Measurements from ENCODE around the gene GCH1. TPM values are rescaled to one million over a fixed set of nuclear protein-coding genes. Genes with fewer than 3 reads are reported as not detected.

GCH1 gene
- total RNA-seq, 1 donor from 2014 or later = 3.6 TPM

DNA sequence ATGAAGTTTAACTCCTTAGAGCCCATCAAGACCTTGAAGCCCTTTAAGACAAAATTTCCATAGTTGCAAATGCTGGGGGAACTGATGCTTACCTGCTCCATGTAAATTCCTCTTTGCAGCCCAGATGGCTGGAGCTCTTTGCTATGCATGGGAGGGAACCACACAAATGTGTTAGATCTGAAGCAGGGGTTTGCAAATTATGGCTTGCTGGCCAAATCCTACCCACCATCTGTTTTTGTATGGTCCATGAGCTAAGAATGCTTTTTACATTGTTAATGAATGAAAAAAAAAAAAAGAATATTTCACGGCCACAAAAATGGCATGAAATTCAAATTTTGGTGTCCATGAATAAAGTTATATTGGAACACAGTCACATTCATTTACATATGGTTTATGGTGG lies 74.6 kb downstream of the GCH1 start:
- Histone ChIP-seq H3K4me1 (ENCODE audit: insufficient read depth, low read length) (no peaks in the 10 kb centered on the region), H3K27me3 (ENCODE audit: insufficient read depth, low read length) (peaks cover 3% of the 10 kb centered on the region), H3K27ac (ENCODE audit: low read depth, low read length) (no peak overlapping the region), H3K9ac (ENCODE audit: low read length) (no peak overlapping the region), H2AFZ (ENCODE audit: low read depth, low read length) (no peak overlapping the region), H3K79me2 (ENCODE audit: insufficient read depth, low read length) (no peaks in the 10 kb centered on the region), H3K4me3 (ENCODE audit: insufficient read depth, low read depth, low read length) (no peak overlapping the region), H3K4me2 (ENCODE audit: low read length) (no peak overlapping the region), H4K20me1 (ENCODE audit: insufficient read depth, low read length) (no peaks in the 10 kb centered on the region), H3K36me3 (ENCODE audit: insufficient read depth, low read length) (no peaks in the 10 kb centered on the region), H3K9me3 (ENCODE audit: insufficient read depth, low read depth, low read length) (peaks cover 5% of the 10 kb centered on the region)
- Mint-ChIP-seq H3K36me3 (ENCODE audit: low read depth, unreplicated experiment) (no peaks in the 10 kb centered on the region), H3K9me3 (ENCODE audit: unreplicated experiment) (peaks cover 15% of the 10 kb centered on the region), H3K4me3 (ENCODE audit: unreplicated experiment) (no peak overlapping the region), H3K27me3 (ENCODE audit: low read depth, unreplicated experiment) (peaks cover 5% of the 10 kb centered on the region), H3K4me1 (ENCODE audit: low read depth, unreplicated experiment) (no peaks in the 10 kb centered on the region), H3K27ac (ENCODE audit: unreplicated experiment) (no peak overlapping the region)
- FAIRE-seq (no peak), DNase-seq (ENCODE audit: low read depth) (no peak)
- no peak for TF ChIP-seq EZH2 (IDR thresholded peaks at IDR 0.05; ENCODE audit: insufficient read depth, low read length)
- TF ChIP-seq, protein P1, sequence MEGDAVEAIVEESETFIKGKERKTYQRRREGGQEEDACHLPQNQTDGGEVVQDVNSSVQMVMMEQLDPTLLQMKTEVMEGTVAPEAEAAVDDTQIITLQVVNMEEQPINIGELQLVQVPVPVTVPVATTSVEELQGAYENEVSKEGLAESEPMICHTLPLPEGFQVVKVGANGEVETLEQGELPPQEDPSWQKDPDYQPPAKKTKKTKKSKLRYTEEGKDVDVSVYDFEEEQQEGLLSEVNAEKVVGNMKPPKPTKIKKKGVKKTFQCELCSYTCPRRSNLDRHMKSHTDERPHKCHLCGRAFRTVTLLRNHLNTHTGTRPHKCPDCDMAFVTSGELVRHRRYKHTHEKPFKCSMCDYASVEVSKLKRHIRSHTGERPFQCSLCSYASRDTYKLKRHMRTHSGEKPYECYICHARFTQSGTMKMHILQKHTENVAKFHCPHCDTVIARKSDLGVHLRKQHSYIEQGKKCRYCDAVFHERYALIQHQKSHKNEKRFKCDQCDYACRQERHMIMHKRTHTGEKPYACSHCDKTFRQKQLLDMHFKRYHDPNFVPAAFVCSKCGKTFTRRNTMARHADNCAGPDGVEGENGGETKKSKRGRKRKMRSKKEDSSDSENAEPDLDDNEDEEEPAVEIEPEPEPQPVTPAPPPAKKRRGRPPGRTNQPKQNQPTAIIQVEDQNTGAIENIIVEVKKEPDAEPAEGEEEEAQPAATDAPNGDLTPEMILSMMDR (IDR thresholded peaks at IDR 0.05; ENCODE audit: insufficient read depth, low read depth, low read length) = no peak

GRCh38 chr14:54823757-54824549 lies 78.7 kb downstream of the GCH1 start:
- H3K79me2 ChIP-seq (ENCODE audit: insufficient read depth, low read length) = no peaks in the 10 kb centered on the region

More at GRCh38 chr14:54823757-54824549, 78.7 kb downstream of the GCH1 start:
- Histone ChIP-seq H3K4me1 (ENCODE audit: insufficient read depth, low read length) (peaks cover under 1% of the 10 kb centered on the region), H3K27ac (ENCODE audit: low read depth, low read length) (no peak overlapping the region), H4K20me1 (ENCODE audit: insufficient read depth, low read length) (no peaks in the 10 kb centered on the region), H3K9me3 (ENCODE audit: insufficient read depth, low read depth, low read length) (peaks cover 10% of the 10 kb centered on the region), H3K36me3 (ENCODE audit: insufficient read depth, low read length) (no peaks in the 10 kb centered on the region), H3K4me2 (ENCODE audit: low read length) (no peak overlapping the region), H2AFZ (ENCODE audit: low read depth, low read length) (no peak overlapping the region), H3K27me3 (ENCODE audit: insufficient read depth, low read length) (peaks cover 5% of the 10 kb centered on the region), H3K4me3 (ENCODE audit: insufficient read depth, low read depth, low read length) (no peak overlapping the region), H3K9ac (ENCODE audit: low read length) (no peak overlapping the region)
- H3K4me1 Mint-ChIP-seq (ENCODE audit: low read depth, unreplicated experiment) = peaks cover under 1% of the 10 kb centered on the region
- no peaks in the 10 kb centered on the region for H3K36me3 Mint-ChIP-seq (ENCODE audit: low read depth, unreplicated experiment)
- H3K27me3 Mint-ChIP-seq (ENCODE audit: low read depth, unreplicated experiment) = peaks cover 12% of the 10 kb centered on the region
- peaks cover 20% of the 10 kb centered on the region for H3K9me3 Mint-ChIP-seq (ENCODE audit: unreplicated experiment)
- TF ChIP-seq EZH2 (IDR thresholded peaks at IDR 0.05; ENCODE audit: insufficient read depth, low read length) = no peak
- TF ChIP-seq, protein P1 (IDR thresholded peaks at IDR 0.05; ENCODE audit: insufficient read depth, low read depth, low read length) = no peak
- no peak overlapping the region for H3K27ac Mint-ChIP-seq (ENCODE audit: unreplicated experiment)
- DNase-seq (ENCODE audit: low read depth) = no peak
- no peak for FAIRE-seq
- H3K4me3 Mint-ChIP-seq (ENCODE audit: unreplicated experiment) = no peak overlapping the region
